Left lobe of liver (tissue), 2 donors: ENCODE data around the gene CDH26. TPM values are rescaled to one million over a fixed set of nuclear protein-coding genes. Genes with fewer than 3 reads are reported as not detected.

Experiments used
- ATAC-seq: fragments of 200-7000 bp; cut with Tn5 transposase; one replicate; pipeline ENCODE4 v1.9.1; 2020; ENCODE audit warnings: mild to moderate bottlenecking, moderate library complexity
- DNase-seq: peaks from one replicate; pipeline ENCODE4 v3.0.0-alpha.2; 2020; ENCODE audit warnings: low spot score
- total RNA-seq: library from RNA; stranded (reverse); gene quantifications from one replicate; pipeline ENCODE4 v1.2.1, GENCODE V29; 2021
- donor health status: DM: no; HTN: no; CAD: no; lungs with moderate emphysema.
- donor health status: DM: no; HTN: yes; CAD: no.

CDH26 gene
- total RNA-seq = 0.38 TPM

GRCh38 chr20:59958123-59958522, at the start of gene CDH26:
CDH26 (plus strand) TSS chr20:59958423; CDS start chr20:59958727, 304 bp downstream.
- ATAC-seq (no peak), DNase-seq (no peak)

- ATAC-seq (no peak), DNase-seq (no peak)
These were observed 49.4 kb upstream of the CDH26 start for GRCh38 chr20:59908855-59909254.

DNA sequence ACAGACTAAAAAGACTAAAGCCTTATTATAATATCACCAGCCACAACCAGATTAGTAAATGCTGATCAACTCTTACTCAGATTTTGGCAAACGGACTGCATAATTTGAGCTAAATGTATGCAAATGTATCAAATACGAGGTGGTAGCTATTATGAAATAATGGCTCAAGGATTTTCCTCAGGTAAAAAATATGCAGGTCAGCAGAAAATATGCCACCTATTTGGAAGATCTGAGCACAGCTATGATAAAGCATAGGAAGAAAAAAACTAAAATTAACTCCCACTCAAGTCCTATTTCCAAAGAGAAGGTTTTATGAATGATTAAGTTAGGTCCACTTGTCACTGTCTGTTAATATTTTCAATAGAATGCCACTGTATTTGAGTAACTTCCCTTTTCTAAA, 47.2 kb upstream of the CDH26 start:
- ATAC-seq (no peak), DNase-seq (no peak)

- ATAC-seq (no peak), DNase-seq (no peak)
These were observed 45.6 kb upstream of the CDH26 start for GRCh38 chr20:59912609-59913008.

DNA sequence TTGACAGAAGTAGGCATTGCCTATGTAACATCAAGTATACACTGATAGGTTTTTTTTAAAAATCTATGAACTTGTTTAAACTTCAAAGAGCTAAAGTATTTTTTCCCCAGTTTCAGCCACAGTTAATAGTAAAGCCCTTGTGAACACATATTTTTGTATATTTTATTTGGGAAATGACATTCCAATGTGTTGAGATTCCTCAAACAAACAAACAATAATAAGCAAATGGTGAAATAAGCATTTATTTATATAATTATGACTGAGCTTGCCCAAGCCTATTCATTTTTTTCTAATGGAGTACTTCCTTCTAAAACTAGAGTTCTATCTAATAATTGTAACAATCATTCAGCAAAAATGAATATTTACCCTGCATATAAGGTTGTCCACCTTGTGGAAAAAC, 37.3 kb upstream of the CDH26 start:
- ATAC-seq (no peak), DNase-seq (no peak)

DNA sequence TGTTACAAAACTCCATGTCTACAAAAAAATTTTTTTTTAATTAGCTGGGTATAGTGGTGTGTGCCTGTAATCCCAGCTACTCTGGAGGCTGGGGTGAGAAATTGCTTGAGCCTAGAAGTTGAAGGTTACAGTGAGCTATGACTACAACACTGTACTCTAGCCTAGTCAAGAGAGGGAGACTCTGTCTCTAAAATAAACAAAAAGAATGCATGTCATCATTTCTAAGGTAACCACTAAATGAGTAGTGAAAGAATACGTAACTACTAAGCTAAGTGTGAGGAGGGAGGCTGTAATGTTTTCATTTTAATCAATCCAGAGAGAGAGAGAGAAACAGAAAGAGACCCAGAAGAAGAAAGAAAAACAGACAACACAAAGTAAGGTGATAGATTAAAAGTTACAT, 34.7 kb upstream of the CDH26 start:
- DNase-seq = no peak
- no peak for ATAC-seq

DNA sequence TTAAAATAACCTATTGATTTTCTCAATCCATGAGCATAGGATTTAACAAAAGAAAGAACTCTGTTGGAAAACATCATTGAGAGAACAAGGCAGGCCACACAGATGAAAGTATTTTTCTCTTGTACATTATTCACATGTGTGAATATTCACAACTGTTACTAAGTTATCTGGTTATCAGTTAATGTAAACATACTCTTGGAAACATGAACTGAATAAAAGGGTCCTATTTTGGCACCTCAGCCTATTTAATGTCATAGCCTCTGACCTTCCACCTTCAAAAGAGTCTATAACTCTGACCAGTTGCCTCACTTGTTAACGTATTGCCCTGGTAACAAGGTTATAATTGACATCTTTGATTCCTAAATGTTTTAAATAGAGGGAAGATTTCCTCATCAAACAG, 32.9 kb upstream of the CDH26 start:
- ATAC-seq (no peak), DNase-seq (no peak)

- ATAC-seq (no peak), DNase-seq (no peak)
These were observed 32.3 kb upstream of the CDH26 start for GRCh38 chr20:59925899-59926298.

- DNase-seq = no peak
- no peak for ATAC-seq
These were observed 26.5 kb upstream of the CDH26 start for GRCh38 chr20:59931511-59932312.

DNA sequence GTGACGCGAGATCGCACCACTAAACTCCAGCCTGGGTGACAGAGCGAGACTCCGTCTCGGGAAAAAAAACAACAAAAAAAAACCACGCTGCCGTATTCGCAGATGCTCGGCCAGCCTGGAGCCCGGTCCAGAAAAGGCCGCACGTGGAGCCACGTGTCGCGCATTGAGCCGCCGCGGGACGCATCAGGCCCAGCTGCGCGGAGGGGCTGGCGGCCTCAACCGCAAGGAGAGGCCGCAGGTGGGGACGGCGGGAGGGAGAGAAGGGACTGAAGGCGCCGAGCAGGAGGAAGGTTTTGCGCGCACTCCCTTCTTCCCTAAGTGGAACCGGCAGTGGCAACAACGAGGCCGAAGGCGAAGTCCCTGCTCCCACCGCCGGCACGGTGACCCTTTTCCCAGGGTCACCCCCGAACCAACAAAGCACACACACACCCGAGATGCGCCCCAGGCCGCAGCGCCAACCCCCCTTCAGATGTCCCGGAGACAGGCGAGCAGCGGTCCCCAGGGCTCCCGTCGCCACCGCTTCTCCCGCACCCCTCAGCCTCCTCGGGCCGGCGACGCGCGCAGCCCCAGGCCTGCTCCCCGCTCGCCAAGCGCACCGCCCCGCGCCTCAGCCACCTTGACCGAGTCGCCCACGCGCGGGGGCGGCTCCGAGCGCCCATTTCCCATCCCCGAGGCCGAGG, 25.5 kb upstream of the CDH26 start:
- DNase-seq (no peak), ATAC-seq (no peak)

DNA sequence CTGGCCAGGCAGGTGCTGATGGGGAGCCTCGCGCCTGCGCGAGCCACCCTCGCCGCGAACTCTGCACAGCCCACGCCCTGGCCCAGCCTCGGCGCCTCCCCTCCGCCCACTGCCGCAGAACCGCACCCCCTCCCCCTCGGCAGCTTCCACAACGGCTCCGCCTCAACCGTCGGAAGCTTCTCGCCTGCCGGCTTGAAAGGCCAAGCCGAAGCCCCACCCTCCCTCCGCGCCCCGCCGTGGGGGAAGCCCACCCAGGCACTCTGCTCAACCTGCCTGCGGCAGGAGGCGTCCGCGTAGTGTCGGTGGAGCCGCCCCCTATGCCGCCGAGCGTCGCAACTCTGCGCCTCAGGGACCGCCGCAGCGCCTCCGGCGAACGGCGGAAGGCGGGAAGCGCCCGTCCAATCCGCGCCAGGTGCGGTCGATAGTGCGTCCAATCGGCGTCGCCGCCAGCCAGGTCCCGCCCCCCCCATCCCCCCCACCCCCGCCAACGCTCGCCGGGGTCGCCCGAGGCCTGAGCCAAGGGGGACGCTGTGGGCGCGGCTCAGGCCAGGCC, 24.9 kb upstream of the CDH26 start, which contains the start of gene SYCP2:
SYCP2 (minus strand) TSS at position 342 of the 553 bp plus-strand sequence. CDS start 11,224 bp downstream, outside the sequence.
- DNase-seq (no peak), ATAC-seq (peak; percentile 71)

DNA sequence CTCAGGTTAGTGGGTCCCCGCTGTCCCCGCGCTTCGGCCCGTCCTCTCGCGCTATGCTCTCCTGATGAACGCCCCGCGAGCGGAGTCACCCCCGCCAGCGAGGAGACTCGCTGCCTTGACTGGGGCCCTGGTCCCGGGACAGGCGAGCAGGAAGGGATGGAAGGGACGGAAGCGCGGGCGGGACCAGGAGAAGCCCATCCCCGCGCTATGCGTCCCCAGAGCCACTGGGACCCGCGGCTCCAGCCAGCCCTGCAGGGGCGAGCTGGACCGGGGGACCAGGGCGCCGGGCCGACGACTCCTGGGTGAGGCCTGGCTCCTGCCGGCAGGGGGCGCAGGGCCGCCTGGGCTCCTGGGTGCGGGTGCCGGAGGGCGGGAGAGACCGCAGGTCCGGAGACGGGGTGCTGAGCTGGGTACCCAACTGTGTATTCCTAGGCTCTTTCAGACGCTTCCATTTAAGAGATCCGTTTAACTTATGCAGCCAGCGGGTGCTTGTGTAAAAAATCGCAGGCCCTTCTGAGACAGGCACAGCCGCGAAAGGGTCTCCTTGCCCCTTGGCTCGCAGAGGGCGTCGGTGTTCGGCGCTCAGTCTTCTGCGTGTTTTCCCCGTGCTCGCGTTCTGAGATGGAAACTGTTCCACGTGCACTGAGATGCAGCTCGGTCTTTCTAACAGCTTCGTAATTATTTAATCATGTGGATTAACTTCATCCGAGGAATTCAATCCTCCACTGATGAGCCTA, 24.2 kb upstream of the CDH26 start:
- ATAC-seq = peak; percentile 91
- peak; percentile 64 for DNase-seq

GRCh38 chr20:59935457-59936185, 22.6 kb upstream of the CDH26 start:
- DNase-seq = no peak

DNA sequence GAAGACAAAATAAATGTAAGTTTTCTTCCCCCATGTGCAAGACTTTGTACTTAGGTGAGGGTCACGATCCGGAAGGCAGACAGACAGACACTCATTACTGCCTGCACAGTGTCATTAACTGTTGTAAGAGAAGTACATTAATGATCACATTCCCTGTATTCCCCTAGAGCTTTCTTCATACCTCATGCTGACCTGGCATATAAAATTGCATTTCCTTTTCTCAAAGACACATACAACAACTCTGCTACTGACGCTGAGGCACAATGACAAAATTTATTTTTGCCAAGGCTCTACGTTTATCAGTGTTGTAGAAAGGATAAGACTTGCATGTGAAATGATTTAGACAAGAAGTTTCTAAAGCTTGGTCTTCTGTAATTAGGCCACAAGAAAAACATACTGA, 21.8 kb upstream of the CDH26 start:
- no peak for ATAC-seq
- no peak for DNase-seq

More at GRCh38 chr20:59935457-59936185, 22.6 kb upstream of the CDH26 start:
- no peak for ATAC-seq

- no peak for DNase-seq
- no peak for ATAC-seq
These were observed 21.1 kb upstream of the CDH26 start for GRCh38 chr20:59937150-59937549.

DNA sequence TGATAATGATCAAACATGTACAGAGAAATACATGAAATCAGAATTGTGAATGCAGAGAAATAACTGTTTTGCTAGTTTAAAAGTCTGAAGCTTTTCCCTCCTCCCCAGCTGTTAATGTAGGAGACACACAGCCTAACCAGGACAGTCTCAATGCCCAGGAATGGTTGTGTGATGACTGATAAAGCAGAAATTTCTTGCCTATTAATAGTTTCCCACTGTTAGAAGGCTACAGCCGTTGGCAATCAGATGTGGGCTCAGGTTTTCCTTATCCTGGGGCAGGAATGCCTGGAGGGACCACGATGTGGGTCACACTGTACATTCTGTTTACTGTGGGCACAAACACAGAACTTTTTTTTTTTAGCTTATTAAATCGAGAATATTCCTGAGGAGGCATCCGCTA, 20.0 kb upstream of the CDH26 start:
- ATAC-seq (no peak), DNase-seq (no peak)

DNA sequence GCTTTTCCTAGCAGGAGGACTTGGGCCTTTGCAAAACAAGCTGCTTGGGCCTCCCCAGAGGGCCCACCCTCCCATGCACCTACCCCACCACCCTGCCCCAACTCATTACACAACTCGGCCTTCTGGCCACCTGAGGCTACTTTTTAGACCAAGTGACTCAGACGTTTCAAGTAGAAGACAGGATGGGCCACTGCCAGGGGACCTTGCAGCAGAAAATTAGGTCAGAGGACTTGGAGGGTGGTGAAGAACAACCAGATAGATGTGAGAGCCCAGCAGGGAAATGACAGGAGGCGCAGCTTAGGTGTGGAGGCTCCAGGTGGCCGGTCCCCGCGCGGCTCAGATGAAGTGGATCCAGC, 19.5 kb upstream of the CDH26 start:
- ATAC-seq (no peak), DNase-seq (no peak)

- DNase-seq (no peak), ATAC-seq (no peak)
These were observed 19.0 kb upstream of the CDH26 start for GRCh38 chr20:59939052-59939878.

- peak; percentile 55 for DNase-seq
- peak; percentile 7 for ATAC-seq
These were observed 18.4 kb upstream of the CDH26 start for GRCh38 chr20:59939879-59940128.
